ENCODE data around the gene SSH3. TPM values are rescaled to one million over a fixed set of nuclear protein-coding genes. Genes with fewer than 3 reads are reported as not detected.

The SSH3 gene
- polyA plus RNA-seq, 1 donor from 2014 or later = 0.89 TPM

DNA sequence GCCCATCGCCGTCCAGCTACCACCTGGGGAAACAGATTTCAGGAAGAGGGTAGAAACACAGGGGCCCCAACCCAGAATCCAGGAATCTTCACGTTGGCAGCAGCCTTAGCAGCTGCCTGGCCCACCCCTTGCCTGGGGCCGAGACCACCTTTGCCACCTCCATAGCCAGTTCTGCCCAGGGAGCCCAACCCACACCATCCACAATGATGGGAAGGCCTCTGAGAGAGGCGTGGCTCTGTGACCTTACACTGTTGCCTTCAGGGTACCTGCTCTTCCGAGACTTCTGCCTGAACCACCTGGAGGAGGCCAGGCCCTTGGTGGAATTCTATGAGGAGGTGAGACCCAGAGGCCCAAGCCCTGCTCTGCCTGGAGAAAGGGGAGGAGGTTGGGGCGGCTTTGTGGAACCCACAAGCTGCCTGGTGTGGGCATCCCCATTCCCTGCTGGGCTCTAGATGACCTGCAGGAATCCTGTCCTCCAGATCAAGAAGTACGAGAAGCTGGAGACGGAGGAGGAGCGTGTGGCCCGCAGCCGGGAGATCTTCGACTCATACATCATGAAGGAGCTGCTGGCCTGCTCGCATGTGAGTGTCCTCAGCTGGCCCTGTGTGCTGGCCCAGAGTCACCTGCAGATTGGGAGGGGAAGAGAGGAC is 24.3 kb upstream of the SSH3 start:
- no peaks in the 10 kb centered on the region for H3K36me3 ChIP-seq (ENCODE audit: insufficient read depth, low read length)
- H3K9me3 ChIP-seq (ENCODE audit: low read length) = no peaks in the 10 kb centered on the region
- no peak overlapping the region for H3K27ac ChIP-seq (ENCODE audit: low read length)

DNA sequence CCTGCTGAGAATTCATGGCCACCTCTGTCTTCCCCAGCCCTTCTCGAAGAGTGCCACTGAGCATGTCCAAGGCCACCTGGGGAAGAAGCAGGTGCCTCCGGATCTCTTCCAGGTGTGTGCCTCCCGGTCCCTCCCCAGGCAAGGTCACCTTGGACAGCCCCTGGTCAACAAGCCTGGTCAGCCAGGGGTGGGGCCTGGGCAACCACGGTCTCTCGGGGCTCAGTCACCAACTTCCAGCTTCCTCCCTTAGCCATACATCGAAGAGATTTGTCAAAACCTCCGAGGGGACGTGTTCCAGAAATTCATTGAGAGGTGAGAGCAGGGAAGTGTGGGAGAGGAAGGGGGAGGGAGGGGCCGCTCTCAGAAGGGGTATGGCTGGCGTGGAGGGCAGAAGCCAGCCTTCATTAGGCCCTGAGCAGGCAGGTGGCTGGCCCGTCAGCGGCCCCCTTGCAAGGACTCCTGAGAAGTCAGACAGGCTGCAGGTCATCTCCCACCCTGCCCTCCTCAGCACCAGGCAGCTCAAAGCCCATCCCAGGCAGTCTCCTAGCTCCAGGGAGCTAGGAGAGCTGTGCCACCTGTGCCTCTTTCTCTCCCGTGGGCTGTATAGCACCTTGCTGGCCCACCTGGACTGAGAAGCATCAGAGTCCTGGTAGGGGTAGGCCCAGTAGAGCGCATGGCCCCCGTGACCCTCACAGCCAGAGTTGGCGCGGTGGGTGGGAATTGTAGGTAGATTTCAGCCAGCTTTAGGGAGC is 23.6 kb upstream of the SSH3 start:
- Histone ChIP-seq H3K9ac (ENCODE audit: low read length) (no peak overlapping the region), H3K27me3 (ENCODE audit: insufficient read depth, low read depth, low read length) (no peaks in the 10 kb centered on the region), H3K4me2 (ENCODE audit: low read length) (no peak overlapping the region), H3K79me2 (replicated peaks; ENCODE audit: insufficient read depth, low read length) (peaks cover 4% of the 10 kb centered on the region), H3K9me2 (ENCODE audit: insufficient read depth, low read length) (no peaks in the 10 kb centered on the region), H3K36me3 (ENCODE audit: insufficient read depth, low read length) (no peaks in the 10 kb centered on the region), H3K9me3 (ENCODE audit: low read length) (no peaks in the 10 kb centered on the region), H4K20me1 (ENCODE audit: insufficient read depth) (no peaks in the 10 kb centered on the region), H2AFZ (ENCODE audit: low read depth, low read length) (no peak overlapping the region), H3K4me3 (ENCODE audit: low read length) (no peak overlapping the region), H3K27ac (ENCODE audit: low read length) (no peak overlapping the region), H3F3A (ENCODE audit: insufficient read depth, low read length, poor library complexity, severe bottlenecking) (no peaks in the 10 kb centered on the region)
- TF ChIP-seq EP300 (conservative IDR thresholded peaks at IDR 0.05; ENCODE audit: poor library complexity, severe bottlenecking) = no peak
- no peak for TF ChIP-seq RAD21 (conservative IDR thresholded peaks at IDR 0.05)
- TF ChIP-seq, protein P1, sequence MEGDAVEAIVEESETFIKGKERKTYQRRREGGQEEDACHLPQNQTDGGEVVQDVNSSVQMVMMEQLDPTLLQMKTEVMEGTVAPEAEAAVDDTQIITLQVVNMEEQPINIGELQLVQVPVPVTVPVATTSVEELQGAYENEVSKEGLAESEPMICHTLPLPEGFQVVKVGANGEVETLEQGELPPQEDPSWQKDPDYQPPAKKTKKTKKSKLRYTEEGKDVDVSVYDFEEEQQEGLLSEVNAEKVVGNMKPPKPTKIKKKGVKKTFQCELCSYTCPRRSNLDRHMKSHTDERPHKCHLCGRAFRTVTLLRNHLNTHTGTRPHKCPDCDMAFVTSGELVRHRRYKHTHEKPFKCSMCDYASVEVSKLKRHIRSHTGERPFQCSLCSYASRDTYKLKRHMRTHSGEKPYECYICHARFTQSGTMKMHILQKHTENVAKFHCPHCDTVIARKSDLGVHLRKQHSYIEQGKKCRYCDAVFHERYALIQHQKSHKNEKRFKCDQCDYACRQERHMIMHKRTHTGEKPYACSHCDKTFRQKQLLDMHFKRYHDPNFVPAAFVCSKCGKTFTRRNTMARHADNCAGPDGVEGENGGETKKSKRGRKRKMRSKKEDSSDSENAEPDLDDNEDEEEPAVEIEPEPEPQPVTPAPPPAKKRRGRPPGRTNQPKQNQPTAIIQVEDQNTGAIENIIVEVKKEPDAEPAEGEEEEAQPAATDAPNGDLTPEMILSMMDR (IDR thresholded peaks at IDR 0.05; ENCODE audit: poor library complexity, severe bottlenecking) = no peak
- no peak for TF ChIP-seq EZH2 (IDR thresholded peaks at IDR 0.05; ENCODE audit: borderline replicate concordance, insufficient read depth, low read length, poor library complexity, severe bottlenecking)
- TF ChIP-seq SMC3 (conservative IDR thresholded peaks at IDR 0.05; ENCODE audit: poor library complexity) = no peak
- TF ChIP-seq MXI1 (conservative IDR thresholded peaks at IDR 0.05; ENCODE audit: poor library complexity, severe bottlenecking) = no peak
- TF ChIP-seq TAF1 (IDR thresholded peaks at IDR 0.05; ENCODE audit: low read depth) = no peak
- no peak for TF ChIP-seq POLR2AphosphoS5 (IDR thresholded peaks at IDR 0.05)
- TF ChIP-seq, protein P2, sequence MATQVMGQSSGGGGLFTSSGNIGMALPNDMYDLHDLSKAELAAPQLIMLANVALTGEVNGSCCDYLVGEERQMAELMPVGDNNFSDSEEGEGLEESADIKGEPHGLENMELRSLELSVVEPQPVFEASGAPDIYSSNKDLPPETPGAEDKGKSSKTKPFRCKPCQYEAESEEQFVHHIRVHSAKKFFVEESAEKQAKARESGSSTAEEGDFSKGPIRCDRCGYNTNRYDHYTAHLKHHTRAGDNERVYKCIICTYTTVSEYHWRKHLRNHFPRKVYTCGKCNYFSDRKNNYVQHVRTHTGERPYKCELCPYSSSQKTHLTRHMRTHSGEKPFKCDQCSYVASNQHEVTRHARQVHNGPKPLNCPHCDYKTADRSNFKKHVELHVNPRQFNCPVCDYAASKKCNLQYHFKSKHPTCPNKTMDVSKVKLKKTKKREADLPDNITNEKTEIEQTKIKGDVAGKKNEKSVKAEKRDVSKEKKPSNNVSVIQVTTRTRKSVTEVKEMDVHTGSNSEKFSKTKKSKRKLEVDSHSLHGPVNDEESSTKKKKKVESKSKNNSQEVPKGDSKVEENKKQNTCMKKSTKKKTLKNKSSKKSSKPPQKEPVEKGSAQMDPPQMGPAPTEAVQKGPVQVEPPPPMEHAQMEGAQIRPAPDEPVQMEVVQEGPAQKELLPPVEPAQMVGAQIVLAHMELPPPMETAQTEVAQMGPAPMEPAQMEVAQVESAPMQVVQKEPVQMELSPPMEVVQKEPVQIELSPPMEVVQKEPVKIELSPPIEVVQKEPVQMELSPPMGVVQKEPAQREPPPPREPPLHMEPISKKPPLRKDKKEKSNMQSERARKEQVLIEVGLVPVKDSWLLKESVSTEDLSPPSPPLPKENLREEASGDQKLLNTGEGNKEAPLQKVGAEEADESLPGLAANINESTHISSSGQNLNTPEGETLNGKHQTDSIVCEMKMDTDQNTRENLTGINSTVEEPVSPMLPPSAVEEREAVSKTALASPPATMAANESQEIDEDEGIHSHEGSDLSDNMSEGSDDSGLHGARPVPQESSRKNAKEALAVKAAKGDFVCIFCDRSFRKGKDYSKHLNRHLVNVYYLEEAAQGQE (IDR thresholded peaks at IDR 0.05; ENCODE audit: borderline replicate concordance) = no peak

More for the DNA sequence above, 24.3 kb upstream of the SSH3 start:
- Histone ChIP-seq H3K9ac (ENCODE audit: low read length) (no peak overlapping the region), H3K9me2 (ENCODE audit: insufficient read depth, low read length) (no peaks in the 10 kb centered on the region), H3K4me3 (ENCODE audit: low read length) (no peak overlapping the region), H4K20me1 (ENCODE audit: insufficient read depth) (no peaks in the 10 kb centered on the region), H3K79me2 (replicated peaks; ENCODE audit: insufficient read depth, low read length) (peaks cover 9% of the 10 kb centered on the region), H2AFZ (ENCODE audit: low read depth, low read length) (no peak overlapping the region), H3K27me3 (ENCODE audit: insufficient read depth, low read depth, low read length) (no peaks in the 10 kb centered on the region), H3K4me2 (ENCODE audit: low read length) (no peak overlapping the region), H3F3A (ENCODE audit: insufficient read depth, low read length, poor library complexity, severe bottlenecking) (no peaks in the 10 kb centered on the region)
- no peak for TF ChIP-seq POLR2AphosphoS5 (IDR thresholded peaks at IDR 0.05)
- TF ChIP-seq, protein P2 (IDR thresholded peaks at IDR 0.05; ENCODE audit: borderline replicate concordance) = no peak
- no peak for TF ChIP-seq TAF1 (IDR thresholded peaks at IDR 0.05; ENCODE audit: low read depth)
- no peak for TF ChIP-seq RAD21 (conservative IDR thresholded peaks at IDR 0.05)
- TF ChIP-seq MXI1 (conservative IDR thresholded peaks at IDR 0.05; ENCODE audit: poor library complexity, severe bottlenecking) = no peak
- no peak for TF ChIP-seq EP300 (conservative IDR thresholded peaks at IDR 0.05; ENCODE audit: poor library complexity, severe bottlenecking)
- TF ChIP-seq, protein P1 (IDR thresholded peaks at IDR 0.05; ENCODE audit: poor library complexity, severe bottlenecking) = no peak
- no peak for TF ChIP-seq SMC3 (conservative IDR thresholded peaks at IDR 0.05; ENCODE audit: poor library complexity)

Data from neural cell (in vitro differentiated cells).